Adrenal gland (tissue), 12 donors: ENCODE results near the gene SNRNP48. TPM values are rescaled to one million over a fixed set of nuclear protein-coding genes. Genes with fewer than 3 reads are reported as not detected.

ENCODE experiments used
- DNase-seq, 7 donors: peaks; one replicate each; pipeline ENCODE4 v3.0.0-alpha.2; 2019 to 2020
- H3K27ac ChIP-seq, 5 donors: fragments of 200-600 bp; sonication (generic) in 4 of 5; 1 replicate in 3 of 5; 2 replicates in 2 of 5; pipeline versions ENCODE4 v1.5.1 to v1.8.0; 2016 to 2020; ENCODE audit warnings: mild to moderate bottlenecking in 1 of 5
- H3K27me3 ChIP-seq: fragments of 200-600 bp; 2 replicates; pipeline ENCODE4 v1.8.0; 2021
- H3K36me3 ChIP-seq, 2 donors: fragments of 200-600 bp; replicated peaks in 1 of 2; 1 replicate in 1 of 2; 2 replicates in 1 of 2; pipeline versions ENCODE4 v1.5.1 to v1.8.0; 2018 to 2022
- H3K4me1 ChIP-seq, 2 donors: fragments of 200-600 bp; replicated peaks in 1 of 2; 1 replicate in 1 of 2; 2 replicates in 1 of 2; pipeline versions ENCODE4 v1.5.1 to v1.8.0; 2018 to 2021
- H3K4me3 ChIP-seq, 4 donors: fragments of 200-600 bp; sonication (generic) in 3 of 4; one replicate each; pipeline ENCODE4 v1.5.1; 2016 to 2018
- H3K9me3 ChIP-seq, 3 donors: fragments of 200-600 bp; sonication (generic) in 1 of 3; replicated peaks in 1 of 3; 1 replicate in 2 of 3; 2 replicates in 1 of 3; pipeline versions ENCODE4 v1.5.1 to v1.8.0; 2016 to 2021
- POLR2A ChIP-seq, 2 donors: fragments of 450-650 bp; IDR thresholded peaks; one replicate each; pipeline ENCODE4 v1.6.1; 2017; ENCODE audit warnings: antibody characterized with exemption in 2 of 2, mild to moderate bottlenecking in 2 of 2, moderate library complexity in 1 of 2
- WGBS, 4 donors: extraction: QIAGEN DNeasy Blood & Tissue Kit in 2 of 4; methylation state at CpG; one replicate each; pipeline versions ENCODE4 v1.1.5 to v1.1.7; 2013 to 2017; 5-methylcytosine and 5-hydroxymethylcytosine counted together
- intact Hi-C, 2 donors: fragments of 100-400 bp; cut with DNase I; formaldehyde crosslinking; loops; one replicate each; pipeline versions ENCODE4 v1.14.1 to v1.15.0; 2022 to 2023
- polyA plus RNA-seq, 3 donors: library from polyadenylated mRNA; stranded (reverse); fragments of 200-250 nt in 2 of 3; fragments of 350-450 nt in 1 of 3; fragmentation: Illumina TruSeq in 1 of 3; extraction: RNeasy Lipid Tissue Mini Kit (QIAGEN cat#74804) in 1 of 3; gene quantifications; one replicate each; pipeline ENCODE4 v1.2.3, GENCODE V29; 2013 to 2014
- total RNA-seq, 9 donors: library from RNA; depleted of rRNA in 4 of 9; stranded (reverse); fragments of >200 nt in 4 of 9; fragments of 120-200 nt in 1 of 9; fragmentation: NEBNext Ultra II Directional in 1 of 9; extraction: Animal tissue kit (Norgen Biotek cat#: 25700) in 1 of 9; gene quantifications; one replicate each; pipeline versions ENCODE4 v1.1.0 to v1.2.4, GENCODE V29; 2013 to 2023
- TF ChIP-seq, protein P1 (sequence below), 6 experiments: fragments of 450-650 bp in 4 of 6; fragments of 200-600 bp in 2 of 6; sonication (generic) in 1 of 6; IDR thresholded peaks; 1 replicate in 5 of 6; 2 replicates in 1 of 6; pipeline versions ENCODE4 v1.5.1 to v1.8.0; 2016 to 2021; ENCODE audit warnings: antibody characterized with exemption in 6 of 6, mild to moderate bottlenecking in 2 of 6, moderate library complexity in 1 of 6
- donor health status: healthy with polysubstance abuse.
- donor health status: Bipolar disorder and iron deficiency.
- donor health status: DM: yes; HTN: yes; CAD: no.
- donor health status: DM: no; HTN: no; CAD: no.
- donor health status: DM: no; HTN: no; CAD: no.
- donor health status: DM: yes; HTN: yes; CAD: no.

SNRNP48 gene
- total and polyA plus RNA-seq, 12 donors: 2.5 to 13.1 (median 8.9) TPM

DNA sequence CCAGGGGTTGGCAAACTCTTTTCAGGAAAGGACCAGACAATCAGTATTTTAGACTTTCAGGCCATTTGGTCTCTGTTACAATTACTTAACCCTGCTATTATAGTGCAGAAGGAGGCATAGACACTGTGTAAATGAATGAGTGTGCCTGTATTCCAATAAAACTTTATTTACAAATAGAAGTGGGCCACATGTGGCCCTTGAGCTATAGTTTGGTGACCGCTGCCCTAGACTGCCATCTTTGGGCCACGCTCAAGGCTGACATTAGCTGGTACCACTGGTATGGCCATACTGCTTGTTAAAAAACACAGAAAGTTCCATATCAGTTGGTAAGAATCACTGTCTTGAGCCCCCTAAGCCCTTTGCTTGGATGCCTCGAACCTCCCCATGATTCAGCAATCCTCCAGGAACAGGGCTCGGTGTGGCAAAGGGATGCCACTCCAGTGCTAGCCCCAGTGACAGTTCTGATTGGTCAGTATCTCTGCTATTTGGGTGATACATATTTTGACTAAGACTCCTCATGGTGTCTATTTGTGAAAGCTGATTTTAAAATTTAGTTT lies 23.3 kb upstream of the SNRNP48 start:
- Histone ChIP-seq H3K27me3 (no peaks in the 10 kb centered on the region), H3K9me3 (no peaks in the 10 kb centered on the region), H3K4me3 (no peak overlapping the region), H3K36me3 (peaks cover 0 to 29% of the 10 kb centered on the region in 2 donors), H3K27ac (no peak overlapping the region), H3K4me1 (no peaks in the 10 kb centered on the region)
- 90 to 100% (median 94%) methylated on average over 3 to 4 of the region's 4 CpGs for WGBS, 4 donors
- no peak for DNase-seq
- intact Hi-C loops: no loop called here
- TF ChIP-seq POLR2A (IDR thresholded peaks at IDR 0.05): no peak
- TF ChIP-seq, protein P1, sequence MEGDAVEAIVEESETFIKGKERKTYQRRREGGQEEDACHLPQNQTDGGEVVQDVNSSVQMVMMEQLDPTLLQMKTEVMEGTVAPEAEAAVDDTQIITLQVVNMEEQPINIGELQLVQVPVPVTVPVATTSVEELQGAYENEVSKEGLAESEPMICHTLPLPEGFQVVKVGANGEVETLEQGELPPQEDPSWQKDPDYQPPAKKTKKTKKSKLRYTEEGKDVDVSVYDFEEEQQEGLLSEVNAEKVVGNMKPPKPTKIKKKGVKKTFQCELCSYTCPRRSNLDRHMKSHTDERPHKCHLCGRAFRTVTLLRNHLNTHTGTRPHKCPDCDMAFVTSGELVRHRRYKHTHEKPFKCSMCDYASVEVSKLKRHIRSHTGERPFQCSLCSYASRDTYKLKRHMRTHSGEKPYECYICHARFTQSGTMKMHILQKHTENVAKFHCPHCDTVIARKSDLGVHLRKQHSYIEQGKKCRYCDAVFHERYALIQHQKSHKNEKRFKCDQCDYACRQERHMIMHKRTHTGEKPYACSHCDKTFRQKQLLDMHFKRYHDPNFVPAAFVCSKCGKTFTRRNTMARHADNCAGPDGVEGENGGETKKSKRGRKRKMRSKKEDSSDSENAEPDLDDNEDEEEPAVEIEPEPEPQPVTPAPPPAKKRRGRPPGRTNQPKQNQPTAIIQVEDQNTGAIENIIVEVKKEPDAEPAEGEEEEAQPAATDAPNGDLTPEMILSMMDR (IDR thresholded peaks at IDR 0.05): no peak

GRCh38 chr6:7568021-7568420 lies 22.0 kb upstream of the SNRNP48 start:
- TF ChIP-seq, protein P1 (IDR thresholded peaks at IDR 0.05): no peak
- no peak for TF ChIP-seq POLR2A (IDR thresholded peaks at IDR 0.05)
- WGBS, 4 donors: 62 to 73% (median 71%) methylated on average over 3 of the region's 3 CpGs
- H3K36me3 ChIP-seq: peaks cover 0 to 29% of the 10 kb centered on the region in 2 donors

GRCh38 chr6:7569082-7569481 lies 20.9 kb upstream of the SNRNP48 start:
- peaks cover 0 to 29% of the 10 kb centered on the region in 2 donors for H3K36me3 ChIP-seq
- intact Hi-C loops: no loop called here
- TF ChIP-seq, protein P1 (IDR thresholded peaks at IDR 0.05): no peak
- no peak for TF ChIP-seq POLR2A (IDR thresholded peaks at IDR 0.05)
- no peaks in the 10 kb centered on the region for H3K27me3 ChIP-seq
- no peak overlapping the region for H3K27ac ChIP-seq
- no peaks in the 10 kb centered on the region for H3K4me1 ChIP-seq
- H3K4me3 ChIP-seq: no peak overlapping the region
- DNase-seq: no peak
- H3K9me3 ChIP-seq: no peaks in the 10 kb centered on the region
- WGBS, 4 donors: 90 to 94% (median 91%) methylated on average over 13 of the region's 13 CpGs

More at GRCh38 chr6:7568021-7568420, 22.0 kb upstream of the SNRNP48 start:
- Histone ChIP-seq H3K9me3 (no peaks in the 10 kb centered on the region), H3K27me3 (no peaks in the 10 kb centered on the region), H3K27ac (no peak overlapping the region), H3K4me3 (no peak overlapping the region), H3K4me1 (no peaks in the 10 kb centered on the region)
- intact Hi-C loops: no loop called here
- DNase-seq: no peak

- Histone ChIP-seq H3K27me3 (no peaks in the 10 kb centered on the region), H3K36me3 (peaks cover 0 to 29% of the 10 kb centered on the region in 2 donors), H3K4me1 (no peaks in the 10 kb centered on the region), H3K4me3 (no peak overlapping the region), H3K27ac (no peak overlapping the region), H3K9me3 (no peaks in the 10 kb centered on the region)
- intact Hi-C loops: no loop called here
- no peak for DNase-seq
- no peak for TF ChIP-seq POLR2A (IDR thresholded peaks at IDR 0.05)
- TF ChIP-seq, protein P1 (IDR thresholded peaks at IDR 0.05): no peak
- WGBS, 4 donors: 89 to 95% (median 91%) methylated on average over 9 of the region's 9 CpGs
Observed at GRCh38 chr6:7572213-7572943, 17.6 kb upstream of the SNRNP48 start.
